22Rv1 (cell line): ENCODE results near the gene ZBTB20.

Experiments used
- H3K27ac ChIP-seq: fragments of 450-650 bp; 2 replicates; pipeline ENCODE4 v1.5.1; 2017
- CTCF ChIP-seq: fragments of 450-650 bp; IDR thresholded peaks from 2 replicates; pipeline ENCODE4 v1.5.1; 2017; ENCODE audit warnings: mild to moderate bottlenecking
- ZFX ChIP-seq: fragments of 450-650 bp; IDR thresholded peaks from 2 replicates; pipeline ENCODE4 v1.6.1; 2017; ENCODE audit warnings: antibody characterized with exemption, borderline replicate concordance

ZBTB20 gene

GRCh38 chr3:114356525-114356924, 790.6 kb downstream of the ZBTB20 start:
- TF ChIP-seq ZFX (no peak), CTCF (no peak)
- H3K27ac ChIP-seq = no peak overlapping the region

GRCh38 chr3:114356066-114356465, 791.0 kb downstream of the ZBTB20 start:
- H3K27ac ChIP-seq = no peak overlapping the region
- TF ChIP-seq ZFX (no peak), CTCF (no peak)

GRCh38 chr3:114355653-114356052, 791.4 kb downstream of the ZBTB20 start:
- H3K27ac ChIP-seq = no peak overlapping the region
- TF ChIP-seq ZFX = no peak
- TF ChIP-seq CTCF = no peak

- H3K27ac ChIP-seq = no peak overlapping the region
- TF ChIP-seq CTCF = no peak
- no peak for TF ChIP-seq ZFX
These were observed 795.3 kb downstream of the ZBTB20 start for GRCh38 chr3:114351822-114352145.

GRCh38 chr3:114351123-114351821, 795.8 kb downstream of the ZBTB20 start:
- TF ChIP-seq CTCF (no peak), ZFX (no peak)

GRCh38 chr3:114350690-114351089, 796.4 kb downstream of the ZBTB20 start:
- no peak for TF ChIP-seq CTCF
- TF ChIP-seq ZFX = no peak

More at GRCh38 chr3:114351123-114351821, 795.8 kb downstream of the ZBTB20 start:
- H3K27ac ChIP-seq = no peak overlapping the region

GRCh38 chr3:114350271-114350670, 796.8 kb downstream of the ZBTB20 start:
- H3K27ac ChIP-seq = no peak overlapping the region
- TF ChIP-seq CTCF = no peak
- TF ChIP-seq ZFX = no peak

More at GRCh38 chr3:114350690-114351089, 796.4 kb downstream of the ZBTB20 start:
- H3K27ac ChIP-seq = no peak overlapping the region
